Lower lobe of right lung (tissue), 2 donors: ENCODE results near the gene KRTAP10-10. TPM values are rescaled to one million over a fixed set of nuclear protein-coding genes. Genes with fewer than 3 reads are reported as not detected.
"Not testable (repeated sequence)": the region's sequence is repeated elsewhere in the genome, so short reads cannot be mapped to it uniquely, and the experiment has no call there.

ENCODE experiments used
- ATAC-seq, 2 donors: fragments of 200-7000 bp; cut with Tn5 transposase; one replicate each; pipeline ENCODE4 v1.9.1; 2020 to 2022; ENCODE audit warnings: mild to moderate bottlenecking in 2 of 2, moderate library complexity in 2 of 2
- DNase-seq: peaks from one replicate; pipeline ENCODE4 v3.0.0-alpha.2; 2020
- H3K27ac ChIP-seq: fragments of 200-600 bp; one replicate; pipeline ENCODE4 v1.8.0; 2022
- H3K27me3 ChIP-seq: fragments of 200-600 bp; one replicate; pipeline ENCODE4 v1.8.0; 2022; ENCODE audit warnings: low read depth
- H3K36me3 ChIP-seq: fragments of 200-600 bp; one replicate; pipeline ENCODE4 v1.8.0; 2022; ENCODE audit warnings: mild to moderate bottlenecking
- H3K4me1 ChIP-seq: fragments of 200-600 bp; one replicate; pipeline ENCODE4 v1.8.0; 2022
- H3K4me3 ChIP-seq: fragments of 200-600 bp; one replicate; pipeline ENCODE4 v1.8.0; 2022; ENCODE audit warnings: mild to moderate bottlenecking
- H3K9me3 ChIP-seq: fragments of 200-600 bp; one replicate; pipeline ENCODE4 v1.8.0; 2022
- intact Hi-C: fragments of 100-400 bp; cut with DNase I; formaldehyde crosslinking; loops from one replicate; pipeline ENCODE4 v1.11.0; 2022
- total RNA-seq: library from RNA; stranded (reverse); fragmentation: NEBNext Ultra II Directional; extraction: Animal tissue kit (Norgen Biotek cat#: 25700); gene quantifications from one replicate; pipeline ENCODE4 v1.2.1, GENCODE V29; 2021
- TF ChIP-seq, protein P1 (sequence below): fragments of 200-600 bp; IDR thresholded peaks from one replicate; pipeline ENCODE4 v1.8.0; 2022; ENCODE audit warnings: antibody characterized with exemption, mild to moderate bottlenecking
- donor health status: DM: no; HTN: yes; CAD: no; lungs with severe emphysema.

Gene KRTAP10-10
- total RNA-seq, 1 donor from 2014 or later, result not detected

DNA sequence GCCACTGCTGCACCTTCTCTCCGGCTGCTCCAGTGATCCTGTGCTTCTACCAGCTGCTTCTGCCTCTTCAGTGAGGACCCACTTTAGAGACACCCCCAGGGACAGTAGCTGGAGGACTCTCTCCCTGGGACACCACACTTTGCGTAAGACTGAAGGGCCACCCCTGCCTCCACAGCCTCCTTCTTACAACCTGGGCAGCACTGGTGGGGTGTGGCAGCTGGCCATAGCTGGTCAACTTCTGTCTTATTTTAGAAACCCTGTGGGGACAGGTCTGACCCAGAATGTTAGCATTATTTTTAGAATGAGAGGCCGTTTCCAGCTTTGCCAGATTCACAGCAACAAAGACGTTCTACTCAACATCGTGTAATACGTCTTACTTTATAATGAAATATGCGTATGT lies 11.4 kb upstream of the KRTAP10-10 start:
- TF ChIP-seq, protein P1, sequence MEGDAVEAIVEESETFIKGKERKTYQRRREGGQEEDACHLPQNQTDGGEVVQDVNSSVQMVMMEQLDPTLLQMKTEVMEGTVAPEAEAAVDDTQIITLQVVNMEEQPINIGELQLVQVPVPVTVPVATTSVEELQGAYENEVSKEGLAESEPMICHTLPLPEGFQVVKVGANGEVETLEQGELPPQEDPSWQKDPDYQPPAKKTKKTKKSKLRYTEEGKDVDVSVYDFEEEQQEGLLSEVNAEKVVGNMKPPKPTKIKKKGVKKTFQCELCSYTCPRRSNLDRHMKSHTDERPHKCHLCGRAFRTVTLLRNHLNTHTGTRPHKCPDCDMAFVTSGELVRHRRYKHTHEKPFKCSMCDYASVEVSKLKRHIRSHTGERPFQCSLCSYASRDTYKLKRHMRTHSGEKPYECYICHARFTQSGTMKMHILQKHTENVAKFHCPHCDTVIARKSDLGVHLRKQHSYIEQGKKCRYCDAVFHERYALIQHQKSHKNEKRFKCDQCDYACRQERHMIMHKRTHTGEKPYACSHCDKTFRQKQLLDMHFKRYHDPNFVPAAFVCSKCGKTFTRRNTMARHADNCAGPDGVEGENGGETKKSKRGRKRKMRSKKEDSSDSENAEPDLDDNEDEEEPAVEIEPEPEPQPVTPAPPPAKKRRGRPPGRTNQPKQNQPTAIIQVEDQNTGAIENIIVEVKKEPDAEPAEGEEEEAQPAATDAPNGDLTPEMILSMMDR, result no peak
- H3K4me3 ChIP-seq, result no peak overlapping the region
- H3K27me3 ChIP-seq, result peaks cover 20% of the 10 kb centered on the region
- DNase-seq, result no peak
- no peak for ATAC-seq
- intact Hi-C loops, result no loop called here
- H3K4me1 ChIP-seq, result no peaks in the 10 kb centered on the region
- H3K9me3 ChIP-seq, result peaks cover 9% of the 10 kb centered on the region
- H3K36me3 ChIP-seq, result no peaks in the 10 kb centered on the region
- H3K27ac ChIP-seq, result no peak overlapping the region

GRCh38 chr21:44626262-44626661 lies 10.9 kb upstream of the KRTAP10-10 start:
- Histone ChIP-seq H3K36me3 (no peaks in the 10 kb centered on the region), H3K27ac (no peak overlapping the region), H3K4me3 (no peak overlapping the region), H3K4me1 (no peaks in the 10 kb centered on the region), H3K27me3 (peaks cover 20% of the 10 kb centered on the region), H3K9me3 (peaks cover 11% of the 10 kb centered on the region)
- DNase-seq (no peak), ATAC-seq (peak in 1 of 2 donors; percentile 43)
- intact Hi-C loops, result no loop called here
- TF ChIP-seq, protein P1, result no peak

DNA sequence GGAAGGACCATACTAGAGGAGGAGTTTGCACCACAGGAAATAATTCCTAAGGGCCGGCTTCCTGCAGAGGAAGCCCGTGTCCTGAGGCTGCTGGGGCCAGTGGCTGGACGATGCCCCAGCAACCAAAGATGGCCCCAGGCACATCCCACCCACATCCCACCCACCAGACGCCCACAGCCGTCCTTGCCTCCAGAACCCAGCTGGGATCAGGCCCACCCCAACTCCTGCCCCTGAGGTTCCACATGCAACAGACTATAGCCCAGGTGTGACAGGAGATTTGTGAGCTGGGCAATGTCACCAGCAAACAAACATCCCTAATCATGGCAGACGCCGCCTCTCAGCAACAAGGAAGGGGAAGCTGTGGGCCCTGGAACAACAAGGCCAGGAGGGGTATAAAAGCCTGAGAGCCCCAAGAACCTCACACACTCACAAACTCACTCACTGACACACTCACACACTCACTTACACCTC lies 10.4 kb upstream of the KRTAP10-10 start, which contains the start of gene KRTAP10-9:
TSS of gene KRTAP10-9 (plus strand) at position 421 of the 471 bp plus-strand sequence. CDS start 79 bp downstream, outside the sequence.
- Histone ChIP-seq H3K27me3 (peaks cover 20% of the 10 kb centered on the region), H3K4me1 (no peaks in the 10 kb centered on the region), H3K9me3 (peaks cover 16% of the 10 kb centered on the region), H3K36me3 (no peaks in the 10 kb centered on the region), H3K27ac (no peak within 1 kb of the TSS), H3K4me3 (no peak within 1 kb of the TSS)
- intact Hi-C loops, result no loop called here
- TF ChIP-seq, protein P1, result no peak
- DNase-seq, result no peak
- ATAC-seq, result no peak

- intact Hi-C loops, H3K36me3 ChIP-seq, H3K4me1 ChIP-seq, H3K4me3 ChIP-seq, ATAC-seq, H3K27ac ChIP-seq, DNase-seq: not testable (repeated sequence)
- Histone ChIP-seq H3K9me3 (peaks cover 22% of the 10 kb centered on the region), H3K27me3 (peaks cover 20% of the 10 kb centered on the region)
Measured at GRCh38 chr21:44627181-44627822, 9.9 kb upstream of the KRTAP10-10 start.

DNA sequence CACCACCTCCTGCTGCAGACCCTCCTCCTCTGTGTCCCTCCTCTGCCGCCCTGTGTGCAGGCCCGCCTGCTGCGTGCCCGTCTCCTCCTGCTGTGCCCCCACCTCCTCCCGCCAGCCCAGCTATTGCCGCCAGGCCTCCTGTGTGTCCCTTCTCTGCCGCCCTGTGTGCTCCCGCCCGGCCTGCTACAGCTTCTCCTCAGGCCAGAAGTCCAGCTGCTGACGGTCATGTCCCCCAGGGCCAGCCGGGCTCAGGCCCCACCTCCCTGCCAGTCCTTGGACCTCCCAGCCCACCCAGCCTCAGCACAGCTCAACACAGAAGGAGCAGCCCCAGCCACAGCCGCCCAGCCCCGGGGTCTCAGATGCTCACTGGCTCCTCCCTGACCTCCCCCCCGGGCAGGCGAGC lies 9.3 kb upstream of the KRTAP10-10 start:
- H3K27ac ChIP-seq, H3K4me1 ChIP-seq, H3K36me3 ChIP-seq, H3K4me3 ChIP-seq, DNase-seq, ATAC-seq, intact Hi-C loops: not testable (repeated sequence)
- H3K27me3 ChIP-seq, result peaks cover 20% of the 10 kb centered on the region
- peaks cover 24% of the 10 kb centered on the region for H3K9me3 ChIP-seq

DNA sequence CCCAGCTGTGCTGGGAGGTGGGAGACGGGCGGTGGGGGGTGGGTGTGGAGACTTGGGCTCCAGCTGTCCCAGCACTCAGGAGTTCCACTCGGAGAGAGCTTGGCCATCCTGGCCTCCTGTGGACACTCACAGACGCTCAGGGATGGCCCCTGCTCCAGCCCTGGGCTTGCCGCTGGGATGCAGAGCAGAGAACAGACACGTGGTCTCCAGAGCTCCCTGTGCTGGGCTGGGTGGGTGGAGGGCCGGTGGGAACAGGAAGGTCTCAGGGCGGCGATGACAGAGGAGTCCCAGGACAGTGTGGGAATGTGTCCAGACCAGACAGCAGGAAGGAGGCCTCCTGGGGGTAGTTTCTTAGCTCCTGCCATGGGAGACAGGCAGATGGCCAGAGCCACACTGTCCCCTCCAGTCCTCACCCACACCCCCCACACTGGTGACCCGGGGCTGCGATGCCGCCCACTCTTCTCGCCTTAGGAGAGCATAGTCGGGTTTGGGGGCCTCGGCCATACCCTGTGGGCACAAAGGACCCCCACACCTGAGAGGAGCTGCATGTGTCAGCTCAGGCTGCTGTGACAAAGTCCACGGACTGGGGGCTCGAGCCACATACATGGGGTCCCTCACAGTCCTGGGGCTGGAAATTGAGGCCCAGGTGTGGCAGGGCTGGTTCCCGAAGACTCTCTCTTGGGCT lies 8.3 kb upstream of the KRTAP10-10 start:
- H3K4me1 ChIP-seq, result no peaks in the 10 kb centered on the region
- no peak overlapping the region for H3K27ac ChIP-seq
- peaks cover 14% of the 10 kb centered on the region for H3K9me3 ChIP-seq
- no peaks in the 10 kb centered on the region for H3K36me3 ChIP-seq
- ATAC-seq (peak in 1 of 2 donors; percentile 18), DNase-seq (no peak)
- TF ChIP-seq, protein P1, result no peak
- peaks cover 20% of the 10 kb centered on the region for H3K27me3 ChIP-seq
- intact Hi-C loops, result no loop called here
- H3K4me3 ChIP-seq, result no peak overlapping the region
